ENCODE results near the gene MAP3K4.

The MAP3K4 gene

DNA sequence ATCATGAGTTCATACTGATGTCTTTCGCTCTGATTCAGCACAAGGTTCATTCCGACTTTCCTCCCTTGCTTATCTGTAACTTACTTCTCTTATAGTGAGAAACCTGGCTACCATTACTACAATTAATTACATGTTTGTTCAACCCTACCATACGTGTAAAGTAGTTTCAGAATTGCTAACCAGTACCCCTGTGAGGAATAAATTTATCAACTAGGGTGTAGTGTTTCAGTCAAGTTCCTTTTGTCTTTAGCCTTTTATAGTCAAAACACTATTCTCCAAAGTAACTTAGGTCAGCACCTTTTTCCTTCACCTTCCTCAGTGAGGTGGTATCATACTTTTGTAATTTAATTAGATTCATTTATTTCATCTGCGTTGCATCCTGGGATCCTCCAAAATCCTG is 64.9 kb downstream of the MAP3K4 start:
- Histone ChIP-seq H3K79me2 (ENCODE audit: insufficient read depth, low read length) (no peaks in the 10 kb centered on the region), H3K9ac (ENCODE audit: low read depth, low read length, poor library complexity, severe bottlenecking) (no peak overlapping the region), H3K27me3 (ENCODE audit: insufficient read depth, low read length, poor library complexity, severe bottlenecking) (no peaks in the 10 kb centered on the region), H3K9me3 (ENCODE audit: insufficient read depth, low read depth, low read length) (no peaks in the 10 kb centered on the region), H3K9me2 (replicated peaks; ENCODE audit: low read depth, low read length) (no peaks in the 10 kb centered on the region), H3K36me3 (ENCODE audit: insufficient read depth, low read length) (peaks cover 10% of the 10 kb centered on the region; the same call in 1 of the 2 replicates), H3K4me2 (ENCODE audit: low read depth, low read length, poor library complexity, severe bottlenecking) (no peak overlapping the region), H3K4me3 (ENCODE audit: low read length, poor library complexity, severe bottlenecking) (no peak overlapping the region), H3F3A (ENCODE audit: low read depth) (no peaks in the 10 kb centered on the region), H4K20me1 (ENCODE audit: insufficient read depth, low read length, poor library complexity, severe bottlenecking) (no peaks in the 10 kb centered on the region), H2AFZ (ENCODE audit: low read length) (no peak overlapping the region), H3K4me1 (ENCODE audit: insufficient read depth, low read length, poor library complexity, severe bottlenecking) (no peaks in the 10 kb centered on the region)
- TF ChIP-seq CTCF (conservative IDR thresholded peaks at IDR 0.05; ENCODE audit: low read length): no peak

GRCh38 chr6:161057103-161058091 is 65.8 kb downstream of the MAP3K4 start:
- Histone ChIP-seq H3K79me2 (ENCODE audit: insufficient read depth, low read length) (no peaks in the 10 kb centered on the region), H3K4me2 (ENCODE audit: low read depth, low read length, poor library complexity, severe bottlenecking) (no peak overlapping the region), H3K9me2 (replicated peaks; ENCODE audit: low read depth, low read length) (no peaks in the 10 kb centered on the region), H3F3A (ENCODE audit: low read depth) (no peaks in the 10 kb centered on the region), H3K4me1 (ENCODE audit: insufficient read depth, low read length, poor library complexity, severe bottlenecking) (no peaks in the 10 kb centered on the region), H4K20me1 (ENCODE audit: insufficient read depth, low read length, poor library complexity, severe bottlenecking) (no peaks in the 10 kb centered on the region), H3K36me3 (ENCODE audit: insufficient read depth, low read length) (peaks cover 8% of the 10 kb centered on the region; the same call in 1 of the 2 replicates), H3K27me3 (ENCODE audit: insufficient read depth, low read length, poor library complexity, severe bottlenecking) (no peaks in the 10 kb centered on the region), H3K9me3 (ENCODE audit: insufficient read depth, low read depth, low read length) (no peaks in the 10 kb centered on the region), H3K9ac (ENCODE audit: low read depth, low read length, poor library complexity, severe bottlenecking) (no peak overlapping the region), H3K4me3 (ENCODE audit: low read length, poor library complexity, severe bottlenecking) (no peak overlapping the region), H2AFZ (ENCODE audit: low read length) (no peak overlapping the region)
- TF ChIP-seq CTCF (conservative IDR thresholded peaks at IDR 0.05; ENCODE audit: low read length) (no peak), EZH2phosphoT487 (IDR thresholded peaks at IDR 0.05; ENCODE audit: borderline replicate concordance) (no peak)

DNA sequence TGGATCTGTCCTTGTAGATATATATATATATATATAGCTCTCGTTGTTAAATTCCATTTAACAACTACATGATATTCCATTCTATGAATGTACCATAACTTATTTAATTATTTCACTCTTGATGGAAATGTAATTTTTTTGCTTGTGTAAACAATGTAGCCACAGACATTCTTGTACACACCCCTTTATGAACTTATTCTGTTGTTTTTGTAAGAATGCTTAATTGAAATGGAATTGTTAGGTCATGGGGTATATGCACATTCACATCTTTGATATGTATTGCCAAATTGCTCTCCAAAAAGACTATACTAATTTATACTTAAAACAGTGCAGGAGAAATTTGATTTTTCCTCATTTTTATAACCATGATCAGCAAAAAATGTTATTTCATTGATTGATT is 67.2 kb downstream of the MAP3K4 start:
- TF ChIP-seq CTCF (conservative IDR thresholded peaks at IDR 0.05; ENCODE audit: low read length) (no peak), EZH2phosphoT487 (IDR thresholded peaks at IDR 0.05; ENCODE audit: borderline replicate concordance) (no peak)
- Histone ChIP-seq H3K79me2 (ENCODE audit: insufficient read depth, low read length) (0 out of 2 replicates have a peak, but pooled peaks cover 3% of the 10 kb centered on the region), H2AFZ (ENCODE audit: low read length) (no peak overlapping the region), H3F3A (ENCODE audit: low read depth) (no peaks in the 10 kb centered on the region), H3K4me2 (ENCODE audit: low read depth, low read length, poor library complexity, severe bottlenecking) (no peak overlapping the region), H4K20me1 (ENCODE audit: insufficient read depth, low read length, poor library complexity, severe bottlenecking) (no peaks in the 10 kb centered on the region), H3K4me1 (ENCODE audit: insufficient read depth, low read length, poor library complexity, severe bottlenecking) (no peaks in the 10 kb centered on the region), H3K36me3 (ENCODE audit: insufficient read depth, low read length) (peaks cover 6% of the 10 kb centered on the region; the same call in 1 of the 2 replicates), H3K9me2 (replicated peaks; ENCODE audit: low read depth, low read length) (no peaks in the 10 kb centered on the region), H3K9me3 (ENCODE audit: insufficient read depth, low read depth, low read length) (no peaks in the 10 kb centered on the region), H3K27me3 (ENCODE audit: insufficient read depth, low read length, poor library complexity, severe bottlenecking) (no peaks in the 10 kb centered on the region), H3K9ac (ENCODE audit: low read depth, low read length, poor library complexity, severe bottlenecking) (no peak overlapping the region), H3K4me3 (ENCODE audit: low read length, poor library complexity, severe bottlenecking) (no peak overlapping the region)
